H1 (cell line): Measurements from ENCODE around the gene THADA. TPM values are rescaled to one million over a fixed set of nuclear protein-coding genes. Genes with fewer than 3 reads are reported as not detected.

Experiments used
- BCL11A ChIP-seq, 2 experiments: IDR thresholded peaks; one replicate each; pipeline ENCODE4 v1.6.1; 2011; ENCODE audit warnings: low read depth in 2 of 2, low read length in 2 of 2, mild to moderate bottlenecking in 2 of 2
- GTF2F1 ChIP-seq: IDR thresholded peaks from 2 replicates; pipeline ENCODE4 v1.6.1; 2012; ENCODE audit warnings: low read depth, low read length, improper control_type of control experiment, borderline replicate concordance
- MAFK ChIP-seq: IDR thresholded peaks from 2 replicates; pipeline ENCODE4 v1.6.1; 2012; ENCODE audit warnings: low read depth, mild to moderate bottlenecking, improper control_type of control experiment, low read length
- PHF8 ChIP-seq: fragments of 200-600 bp; sonication (generic); conservative IDR thresholded peaks from 2 replicates; pipeline ENCODE4 v1.7.1; 2012; ENCODE audit warnings: low read depth, mild to moderate bottlenecking, inconsistent platforms, low read length, moderate library complexity
- POLR2AphosphoS5 ChIP-seq: IDR thresholded peaks from 2 replicates; pipeline ENCODE4 v1.6.1; 2011; ENCODE audit warnings: low read depth, low read length
- TCF12 ChIP-seq: IDR thresholded peaks from 2 replicates; pipeline ENCODE4 v1.6.1; 2011; ENCODE audit warnings: low read depth, mild to moderate bottlenecking, low read length
- polyA plus RNA-seq, 7 experiments: library from polyadenylated mRNA; depleted of rRNA in 3 of 7; stranded (reverse) in 5 of 7; unstranded in 2 of 7; fragments of >200 nt in 5 of 7; fragments of 200-250 nt in 2 of 7; gene quantifications; 1 replicate in 5 of 7; 2 replicates in 1 of 7; 4 replicates in 1 of 7; pipeline versions ENCODE4 v1.2.1 to v1.2.3, GENCODE V29; 2011 to 2013; ENCODE audit warnings: missing spikeins in 2 of 7, mixed read lengths in 2 of 7
- total RNA-seq: library from RNA; stranded (reverse); fragmentation: NEBNext Ultra II Directional; extraction: Animal tissue kit (Norgen Biotek cat#: 25700); gene quantifications from 2 replicates; pipeline ENCODE4 v1.2.1, GENCODE V29; 2021

The THADA gene
- total and polyA plus RNA-seq, 2 of the 8 experiments (the other 6 are each of a cell fraction or from before 2014, with no cell fraction given): 22.4 to 26.8 TPM

DNA sequence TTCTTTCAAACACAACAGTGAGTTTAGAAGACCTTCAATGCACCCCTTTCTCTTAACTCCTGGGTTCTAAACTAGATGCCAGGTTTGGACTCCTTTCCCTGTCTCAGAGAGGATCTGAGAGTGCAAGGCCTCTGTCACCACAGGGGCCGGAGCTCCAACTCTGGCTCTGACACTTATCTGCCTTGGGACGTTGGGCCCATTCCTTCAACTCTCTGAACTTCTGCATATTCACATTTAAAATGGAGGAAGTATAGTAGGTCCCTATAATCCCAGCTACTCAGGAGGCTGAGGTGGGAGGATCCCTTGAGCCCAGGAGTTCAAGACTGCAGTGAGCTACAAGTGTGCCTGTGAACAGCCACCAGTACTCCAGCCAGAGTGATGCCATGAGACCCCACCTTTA is 325.4 kb downstream of the THADA start (continued):
- TF ChIP-seq MAFK: no peak
- no peak for TF ChIP-seq POLR2AphosphoS5
- no peak for TF ChIP-seq BCL11A (IDR thresholded peaks at IDR 0.05; ENCODE audit: low read depth in 2 of 2, low read length in 2 of 2)
- TF ChIP-seq PHF8: no peak
- no peak for TF ChIP-seq TCF12
- TF ChIP-seq GTF2F1: no peak
- TF ChIP-seq, all 59 proteins: peak for 0
